ENCODE results near the gene NNAT.
"Not testable (repeated sequence)": the region's sequence is repeated elsewhere in the genome, so short reads cannot be mapped to it uniquely, and the experiment has no call there.

Gene NNAT

DNA sequence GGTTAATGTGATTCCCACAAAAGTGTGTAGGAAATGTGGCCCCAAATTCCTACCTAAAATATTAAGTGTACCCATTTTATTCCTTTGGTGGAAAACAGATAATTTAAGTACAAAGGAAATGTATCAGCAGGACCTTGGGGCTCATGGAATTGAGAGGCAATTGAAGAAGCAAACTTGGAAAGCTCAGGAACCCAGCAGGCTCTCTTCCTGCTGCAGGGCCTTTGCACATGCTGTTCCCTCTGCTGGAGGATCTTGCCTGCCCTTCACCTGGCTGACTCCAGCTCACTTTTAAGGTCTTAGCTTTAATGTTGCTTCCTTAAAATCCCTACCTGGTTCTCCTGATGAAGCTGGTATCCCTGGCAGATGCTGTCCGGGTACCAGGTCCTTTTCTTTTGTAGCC lies 16.5 kb downstream of the NNAT start:
- TF ChIP-seq, protein P1, sequence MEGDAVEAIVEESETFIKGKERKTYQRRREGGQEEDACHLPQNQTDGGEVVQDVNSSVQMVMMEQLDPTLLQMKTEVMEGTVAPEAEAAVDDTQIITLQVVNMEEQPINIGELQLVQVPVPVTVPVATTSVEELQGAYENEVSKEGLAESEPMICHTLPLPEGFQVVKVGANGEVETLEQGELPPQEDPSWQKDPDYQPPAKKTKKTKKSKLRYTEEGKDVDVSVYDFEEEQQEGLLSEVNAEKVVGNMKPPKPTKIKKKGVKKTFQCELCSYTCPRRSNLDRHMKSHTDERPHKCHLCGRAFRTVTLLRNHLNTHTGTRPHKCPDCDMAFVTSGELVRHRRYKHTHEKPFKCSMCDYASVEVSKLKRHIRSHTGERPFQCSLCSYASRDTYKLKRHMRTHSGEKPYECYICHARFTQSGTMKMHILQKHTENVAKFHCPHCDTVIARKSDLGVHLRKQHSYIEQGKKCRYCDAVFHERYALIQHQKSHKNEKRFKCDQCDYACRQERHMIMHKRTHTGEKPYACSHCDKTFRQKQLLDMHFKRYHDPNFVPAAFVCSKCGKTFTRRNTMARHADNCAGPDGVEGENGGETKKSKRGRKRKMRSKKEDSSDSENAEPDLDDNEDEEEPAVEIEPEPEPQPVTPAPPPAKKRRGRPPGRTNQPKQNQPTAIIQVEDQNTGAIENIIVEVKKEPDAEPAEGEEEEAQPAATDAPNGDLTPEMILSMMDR (IDR thresholded peaks at IDR 0.05; ENCODE audit: low read depth, low read length): no peak

DNA sequence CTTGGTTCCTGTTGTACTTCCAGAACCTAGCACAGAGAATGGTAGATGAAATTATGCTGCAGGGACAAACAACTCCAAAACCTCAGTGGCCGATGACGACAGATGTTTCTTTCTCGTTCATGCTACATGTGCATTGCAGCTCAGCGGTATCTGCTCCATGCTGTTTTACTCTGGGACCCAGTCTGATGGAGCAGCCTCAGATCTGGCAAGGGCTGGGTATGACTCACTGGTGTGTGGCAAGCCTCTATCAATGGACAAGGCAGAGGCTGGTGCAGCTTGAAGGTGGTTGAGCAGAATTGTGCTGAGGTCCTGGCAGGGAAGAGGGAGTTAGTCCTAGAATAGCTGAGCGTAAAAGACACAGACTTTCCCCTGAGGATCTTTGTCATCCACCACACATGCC lies 17.0 kb downstream of the NNAT start:
- no peak overlapping the region for H3K4me3 ChIP-seq (ENCODE audit: low read depth, low read length)
- TF ChIP-seq, protein P1 (IDR thresholded peaks at IDR 0.05; ENCODE audit: low read depth, low read length): no peak

More for the DNA sequence above, 16.5 kb downstream of the NNAT start:
- no peak overlapping the region for H3K4me3 ChIP-seq (ENCODE audit: low read depth, low read length)

DNA sequence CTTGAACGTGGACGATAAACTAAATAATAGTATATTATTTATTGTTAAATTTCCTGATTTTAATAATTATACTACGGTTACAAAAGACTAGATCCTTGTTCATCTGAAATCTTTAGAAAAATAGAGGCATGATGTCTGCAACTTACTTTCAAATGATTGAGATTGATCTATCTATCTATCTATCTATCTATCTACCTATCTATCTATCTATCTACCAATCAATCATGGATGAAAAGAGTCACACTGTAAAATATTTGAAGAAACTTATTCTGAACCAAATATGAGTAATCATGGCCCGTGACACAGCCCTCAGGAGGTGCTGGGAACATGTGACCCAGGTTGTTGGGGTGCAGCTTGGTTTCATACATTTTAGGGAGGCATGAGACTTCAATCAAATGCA lies 18.4 kb downstream of the NNAT start:
- TF ChIP-seq, protein P1 (IDR thresholded peaks at IDR 0.05; ENCODE audit: low read depth, low read length): no peak
- no peak overlapping the region for H3K4me3 ChIP-seq (ENCODE audit: low read depth, low read length)

DNA sequence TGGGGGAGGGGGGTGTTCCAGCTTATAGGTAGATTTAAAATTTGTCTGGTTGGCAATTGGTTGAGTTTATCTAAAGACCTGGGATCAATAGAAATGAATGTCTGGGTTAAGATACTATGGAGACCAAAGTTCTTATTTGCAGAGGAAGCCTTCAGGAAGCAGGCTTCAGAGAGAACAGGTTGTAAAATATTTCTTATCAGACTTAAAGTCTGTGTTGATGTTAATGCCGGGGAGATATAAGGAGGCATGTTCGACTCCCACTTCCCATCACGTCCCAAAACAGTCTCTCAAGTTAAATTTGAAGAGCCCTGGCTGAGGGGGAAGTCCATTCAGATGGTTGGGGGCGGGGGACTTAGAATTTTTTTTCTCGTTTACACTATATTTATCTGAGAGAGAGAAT lies 19.0 kb downstream of the NNAT start:
- no peak overlapping the region for H3K4me3 ChIP-seq (ENCODE audit: low read depth, low read length)
- TF ChIP-seq, protein P1 (IDR thresholded peaks at IDR 0.05; ENCODE audit: low read depth, low read length): no peak

DNA sequence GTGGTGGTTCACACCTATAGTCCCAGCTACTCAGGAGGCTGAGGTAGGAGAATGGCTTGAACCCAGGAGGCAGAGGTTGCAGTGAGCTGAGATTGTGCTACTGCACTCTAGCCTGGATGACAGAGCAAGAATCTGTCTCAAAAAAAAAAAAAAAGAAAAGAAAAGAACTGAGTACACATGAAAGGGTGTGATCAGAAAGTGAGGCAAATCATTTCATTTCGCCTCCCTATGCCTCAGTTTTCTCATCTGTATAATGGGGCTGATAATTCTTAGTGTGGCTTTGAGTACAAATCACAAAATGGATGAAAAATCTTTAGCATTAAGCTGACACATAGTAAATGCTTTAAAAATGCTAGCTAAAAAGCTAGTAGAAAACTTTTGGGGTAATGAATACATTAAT lies 19.8 kb downstream of the NNAT start:
- H3K4me3 ChIP-seq (ENCODE audit: low read depth, low read length): not testable (repeated sequence)

DNA sequence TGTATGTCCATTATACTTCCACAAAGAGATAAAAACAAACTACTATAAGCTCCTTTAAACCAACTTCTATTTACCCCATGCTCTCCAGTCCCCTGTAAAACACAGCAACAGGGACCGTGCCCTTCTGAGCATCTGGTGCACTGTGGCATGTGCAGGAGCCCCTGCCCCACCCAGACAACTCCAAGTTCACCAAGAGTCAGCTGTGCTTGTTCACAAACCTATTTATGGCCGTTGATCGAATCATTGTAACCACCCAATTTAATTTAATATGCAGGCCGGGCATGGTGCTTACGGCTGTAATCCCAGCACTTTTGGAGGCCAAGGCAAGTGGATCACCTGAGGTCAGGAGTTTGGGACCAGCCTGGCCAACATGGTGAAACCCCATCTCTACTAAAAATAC lies 20.3 kb downstream of the NNAT start:
- TF ChIP-seq, protein P1 (IDR thresholded peaks at IDR 0.05; ENCODE audit: low read depth, low read length): no peak
- no peak overlapping the region for H3K4me3 ChIP-seq (ENCODE audit: low read depth, low read length)

DNA sequence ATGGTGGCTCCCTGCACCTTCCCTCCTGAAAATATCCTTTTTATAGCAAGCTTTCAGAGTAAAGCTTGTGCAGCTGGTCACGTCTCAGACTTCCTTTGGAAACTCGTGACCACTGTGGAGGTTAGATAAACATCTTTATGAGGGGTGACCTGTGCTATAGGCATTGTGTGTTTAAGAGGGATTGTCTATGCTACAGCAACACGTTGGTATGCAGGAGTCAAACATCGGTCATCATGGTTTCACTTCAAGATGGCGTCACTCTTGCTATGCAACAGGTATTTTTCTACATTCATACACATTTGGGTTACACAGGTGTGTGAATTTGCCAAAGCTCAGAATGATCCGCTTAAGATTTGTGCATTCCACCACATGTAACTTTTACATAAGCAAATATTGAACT lies 21.2 kb downstream of the NNAT start:
- H3K4me3 ChIP-seq (ENCODE audit: low read depth, low read length): no peak overlapping the region
- TF ChIP-seq, protein P1 (IDR thresholded peaks at IDR 0.05; ENCODE audit: low read depth, low read length): no peak

DNA sequence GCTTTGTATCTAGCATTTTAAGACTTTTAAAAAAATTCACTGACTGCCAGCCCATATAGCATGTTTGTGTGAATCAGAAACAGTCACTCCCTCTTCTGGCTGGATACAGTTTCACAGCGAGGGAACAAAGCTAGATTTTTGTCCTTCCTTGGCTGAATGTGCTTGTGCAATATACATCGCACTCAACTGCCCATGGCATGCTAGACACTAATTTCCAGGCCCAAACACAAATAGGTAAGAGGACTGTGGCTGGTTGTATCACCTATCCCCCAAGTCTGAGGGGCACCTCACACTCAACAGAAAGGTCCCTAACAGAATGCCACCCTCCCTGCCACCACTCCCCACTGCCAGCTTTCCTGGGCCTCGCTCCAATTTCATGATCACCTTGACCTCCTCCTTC lies 22.8 kb downstream of the NNAT start:
- TF ChIP-seq, protein P1 (IDR thresholded peaks at IDR 0.05; ENCODE audit: low read depth, low read length): peak; percentile 30; the same call in 1 of the 2 replicates
- H3K4me3 ChIP-seq (ENCODE audit: low read depth, low read length): no peak overlapping the region
